GM12878 (cell line): ENCODE results near the gene PTGIS. TPM values are rescaled to one million over a fixed set of nuclear protein-coding genes. Genes with fewer than 3 reads are reported as not detected.

Source experiments
- ATAC-seq: fragments of 200-7000 bp; cut with Tn5 transposase; 3 replicates; pipeline ENCODE4 v1.9.1; 2020; ENCODE audit warnings: mild to moderate bottlenecking, moderate library complexity
- BruUV-seq: library from RNA; stranded (reverse); fragments of 400-500 nt; replicated peaks from 2 replicates; lab custom pipeline; 2021; lab: Mats Ljungman, UMichigan
- CTCF ChIA-PET: fragments of 300-600 bp; sonication (Branson Sonifier 250); formaldehyde crosslinking; extraction: SDS; loops from one replicate; lab custom pipeline; 2021; ENCODE audit warnings: inconsistent platforms; lab: Yijun Ruan, JAX
- POLR2A ChIA-PET: fragments of 350-600 bp; formaldehyde crosslinking; extraction: SDS; loops from one replicate; lab custom pipeline; 2021; ENCODE audit warnings: inconsistent platforms; lab: Charles Lee
- RAD21 ChIA-PET: fragments of 300-600 bp; sonication (Branson Sonifier 250); formaldehyde crosslinking; loops from one replicate; lab custom pipeline; 2023; ENCODE audit warnings: antibody characterized with exemption; ENCODE audit not compliant: unreplicated experiment; lab: Charles Lee
- SMC1A ChIA-PET: fragments of 300-600 bp; sonication (Branson Sonifier 250); formaldehyde crosslinking; loops from one replicate; lab custom pipeline; 2023; ENCODE audit not compliant: unreplicated experiment, uncharacterized antibody; lab: Charles Lee
- DNase-seq: peaks from one replicate; pipeline ENCODE4 v3.0.0-alpha.2; 2011; ENCODE audit warnings: low read depth, low spot score
- FAIRE-seq: peaks from 3 replicates; lab custom pipeline; 2011; peaks lifted over from hg19 to GRCh38; lab: Jason Lieb, UNC
- H2AFZ ChIP-seq: 2 replicates; pipeline ENCODE4 v1.6.0; 2011; ENCODE audit warnings: low read depth, low read length, control low read depth; ENCODE audit not compliant: control insufficient read depth
- H3K27ac ChIP-seq: 2 replicates; pipeline ENCODE4 v1.5.1; 2011; ENCODE audit warnings: control low read depth; ENCODE audit not compliant: control insufficient read depth, insufficient read depth
- H3K27me3 ChIP-seq, 2 experiments: replicated peaks in 1 of 2; 2 replicates each; pipeline versions ENCODE4 v1.6.0 to v1.6.1; 2011; ENCODE audit warnings: low read length in 1 of 2; ENCODE audit not compliant: control insufficient read depth in 2 of 2, insufficient read depth in 2 of 2
- H3K36me3 ChIP-seq, 2 experiments: 2 replicates each; pipeline ENCODE4 v1.5.1; 2011; ENCODE audit warnings: low read length in 1 of 2; ENCODE audit not compliant: control insufficient read depth in 2 of 2, insufficient read depth in 2 of 2
- H3K4me1 ChIP-seq: 2 replicates; pipeline ENCODE4 v1.6.1; 2011; ENCODE audit warnings: mild to moderate bottlenecking, low read length, moderate library complexity, mixed read lengths; ENCODE audit not compliant: control insufficient read depth, insufficient read depth
- H3K4me2 ChIP-seq: 2 replicates; pipeline ENCODE4 v1.6.0; 2011; ENCODE audit warnings: control low read depth; ENCODE audit not compliant: control insufficient read depth, insufficient read depth
- H3K4me3 ChIP-seq: fragments of 200-600 bp; sonication (generic); 2 replicates; pipeline ENCODE4 v1.5.1; 2016
- H3K79me2 ChIP-seq: 2 replicates; pipeline ENCODE4 v1.6.0; 2011; ENCODE audit warnings: low read length; ENCODE audit not compliant: control insufficient read depth, insufficient read depth
- H3K9ac ChIP-seq: 2 replicates; pipeline ENCODE4 v1.8.0; 2011; ENCODE audit warnings: low read length, control low read depth, mixed read lengths; ENCODE audit not compliant: control insufficient read depth, insufficient read depth
- H3K9me3 ChIP-seq: replicated peaks from 3 replicates; pipeline ENCODE4 v1.5.1; 2011; ENCODE audit warnings: mild to moderate bottlenecking, low read length; ENCODE audit not compliant: control insufficient read depth, insufficient read depth
- H4K20me1 ChIP-seq: 2 replicates; pipeline ENCODE4 v1.6.0; 2011; ENCODE audit not compliant: control insufficient read depth, insufficient read depth
- BACH1 ChIP-seq: fragments of 450-650 bp; IDR thresholded peaks from 2 replicates; pipeline ENCODE4 v1.6.1; 2017; ENCODE audit warnings: mild to moderate bottlenecking, borderline replicate concordance
- NFYB ChIP-seq: IDR thresholded peaks from 2 replicates; pipeline ENCODE4 v1.6.1; 2011; ENCODE audit warnings: low read depth, mild to moderate bottlenecking, low read length, improper control_type of control experiment, moderate library complexity; ENCODE audit not compliant: insufficient read depth
- NRF1 ChIP-seq: conservative IDR thresholded peaks from 2 replicates; pipeline ENCODE4 v1.6.1; 2011; ENCODE audit warnings: mild to moderate bottlenecking, low read depth, low read length, improper control_type of control experiment
- SUPT20H ChIP-seq: IDR thresholded peaks from 2 replicates; pipeline ENCODE4 v1.6.1; 2011; ENCODE audit warnings: low read depth, mild to moderate bottlenecking, low read length, moderate library complexity, borderline replicate concordance; ENCODE audit not compliant: control insufficient read depth
- WGBS: methylation state at CpG from one replicate; pipeline ENCODE4 v1.1.6; 2016; ENCODE audit warnings: low lambda C conversion rate; ENCODE audit not compliant: insufficient replicate concordance, insufficient coverage; ENCODE audit errors: missing lambda C conversion rate; 5-methylcytosine and 5-hydroxymethylcytosine counted together
- in situ Hi-C: fragments of 300-500 bp; cut with MboI; formaldehyde crosslinking; loops from 9 replicates; pipeline ENCODE4 v1.14.3; 2018; ENCODE audit warnings: mixed read lengths
- intact Hi-C: fragments of 100-400 bp; cut with micrococcal nuclease; formaldehyde crosslinking; loops from one replicate; pipeline ENCODE4 v1.14.2; 2022; ENCODE audit not compliant: unreplicated experiment
- polyA plus RNA-seq, 11 experiments: library from polyadenylated mRNA; depleted of rRNA in 4 of 11; unstranded in 6 of 11; stranded (reverse) in 5 of 11; fragments of >200 nt; fragmentation: Nextera tagmentation in 4 of 11; fragmentation: Illumina TruSeq in 1 of 11; extraction: Ambion mirVana in 4 of 11; extraction: Trizol in 1 of 11; gene quantifications; 1 replicate in 1 of 11; 2 replicates in 10 of 11; pipeline versions ENCODE4 v1.2.1 to v1.2.3, GENCODE V29; 2011 to 2016; ENCODE audit warnings: inconsistent platforms in 2 of 11, missing spikeins in 2 of 11, low read depth in 1 of 11
- total RNA-seq, 4 experiments: library from RNA; depleted of rRNA in 3 of 4; stranded (reverse); fragments of >200 nt in 3 of 4; fragmentation: Illumina TruSeq in 1 of 4; extraction: Trizol in 1 of 4; gene quantifications; 2 replicates each; pipeline versions ENCODE4 v1.2.1 to v1.2.3, GENCODE V29; 2013 to 2021

The PTGIS gene
- total and polyA plus RNA-seq, 10 of the 15 experiments (the other 5 are each of a cell fraction or from before 2014, with no cell fraction given), result 0.10 TPM; not detected in 9

GRCh38 chr20:49579874-49580812 lies 12.2 kb upstream of the PTGIS start:
- 46% methylated on average over 15 of the region's 15 CpGs for WGBS
- RAD21 ChIA-PET, result interaction anchor here (0.9 kb wide), 1 partner anchor 38 kb away, joined by 3 read pairs; no protein-coding TSS in a partner anchor
- BruUV-seq, result no TSS peak
- POLR2A ChIA-PET, result no interaction called here
- CTCF ChIA-PET, result interaction anchor here (1.0 to 1.8 kb wide), 5 partner anchors 10 to 306 kb away, joined by 3 to 4 read pairs (median 3); no protein-coding TSS in a partner anchor
- Histone ChIP-seq H3K4me1 (no peaks in the 10 kb centered on the region), H2AFZ (no peak overlapping the region), H4K20me1 (no peaks in the 10 kb centered on the region), H3K4me2 (no peak overlapping the region), H3K79me2 (no peaks in the 10 kb centered on the region), H3K9me3 (no peaks in the 10 kb centered on the region; the same call in 2 of the 3 replicates), H3K27ac (no peak overlapping the region), H3K36me3 (no peaks in the 10 kb centered on the region), H3K9ac (no peak overlapping the region), H3K4me3 (no peak overlapping the region), H3K27me3 (peaks cover 3 to 8% of the 10 kb centered on the region in 2 experiments; a peak in 2 of 4 replicates)
- DNase-seq (no peak), FAIRE-seq (no peak), ATAC-seq (no peak)
- TF ChIP-seq NFYB (no peak), NRF1 (no peak), SUPT20H (no peak), BACH1 (no peak)
- in situ Hi-C loops, result no loop called here
- intact Hi-C loops, result no loop called here
- SMC1A ChIA-PET, result interaction anchor here (0.7 to 1.0 kb wide), 3 partner anchors 32 to 35 kb away, joined by 3 to 4 read pairs (median 3); no protein-coding TSS in a partner anchor
